ENCODE data around the gene APP.

APP gene

GRCh38 chr21:26179501-26179900, 8.9 kb upstream of the APP start:
- DNase-seq = no peak
- H3K4me3 ChIP-seq (ENCODE audit: low read depth, low read length) = no peak overlapping the region

DNA sequence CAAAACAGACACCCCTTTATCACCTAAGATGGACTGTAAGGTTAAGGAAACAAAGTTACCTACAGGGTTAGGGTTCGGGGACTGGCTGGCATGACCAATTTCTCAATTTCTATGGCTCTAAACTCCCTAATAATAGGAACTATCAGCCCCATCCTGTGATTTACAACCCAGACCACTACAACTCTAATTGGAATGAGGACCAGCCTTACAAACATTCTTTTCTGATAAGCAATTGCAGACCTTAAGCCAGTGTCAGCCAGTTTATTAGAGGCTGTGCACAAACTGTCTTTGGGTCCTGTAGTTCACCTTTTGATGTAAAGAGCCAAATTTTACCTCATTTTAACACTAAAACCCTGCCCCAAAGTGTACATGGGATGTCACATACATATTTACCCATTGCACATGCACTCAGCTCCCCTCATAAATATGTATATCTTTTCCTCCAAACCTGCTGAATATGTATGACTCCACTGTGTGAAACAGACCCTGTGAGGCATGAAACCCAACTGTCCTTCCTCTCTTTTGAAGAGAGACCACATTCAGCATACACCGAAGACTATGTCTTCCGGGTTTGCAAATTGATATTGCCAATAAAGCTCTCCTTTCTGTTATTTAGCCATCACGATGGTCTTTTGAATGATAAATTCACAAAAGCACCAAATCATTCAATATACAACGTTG, 7.3 kb upstream of the APP start:
- DNase-seq = no peak
- H3K4me3 ChIP-seq (ENCODE audit: low read depth, low read length) = no peak overlapping the region
- H3K9me3 ChIP-seq = no peaks in the 10 kb centered on the region
- peaks cover 4% of the 10 kb centered on the region; the same call in 1 of the 2 replicates for H3K4me1 ChIP-seq
- TF ChIP-seq CTCF (IDR thresholded peaks at IDR 0.05; ENCODE audit: low read depth, low read length) = no peak
- no peaks in the 10 kb centered on the region for H3K27me3 ChIP-seq
- H3K36me3 ChIP-seq = no peaks in the 10 kb centered on the region

More at GRCh38 chr21:26179501-26179900, 8.9 kb upstream of the APP start:
- no peaks in the 10 kb centered on the region for H3K36me3 ChIP-seq
- no peaks in the 10 kb centered on the region for H3K27me3 ChIP-seq
- H3K9me3 ChIP-seq = no peaks in the 10 kb centered on the region
- peaks cover 4% of the 10 kb centered on the region; the same call in 1 of the 2 replicates for H3K4me1 ChIP-seq
- no peak for TF ChIP-seq CTCF (IDR thresholded peaks at IDR 0.05; ENCODE audit: low read depth, low read length)

DNA sequence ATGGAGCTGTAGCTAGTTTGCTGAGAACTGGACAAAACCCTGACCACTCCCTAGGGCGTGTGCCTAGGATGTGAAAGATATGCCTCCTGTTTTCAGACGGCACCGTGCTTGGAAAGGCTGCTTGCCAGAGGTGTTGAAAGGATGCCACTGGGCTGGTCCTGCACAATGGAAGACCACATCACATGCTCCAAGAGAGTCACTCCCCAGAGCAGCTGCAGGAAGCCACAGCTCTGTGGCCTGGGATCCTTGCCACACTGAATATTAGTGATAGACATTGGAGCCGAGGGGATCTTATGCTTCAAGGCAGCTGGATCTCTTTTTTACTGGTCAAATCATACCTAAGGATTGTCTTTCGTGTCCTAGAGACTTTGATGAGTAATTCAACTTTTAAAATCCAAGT, 6.6 kb upstream of the APP start:
- Histone ChIP-seq H3K4me3 (ENCODE audit: low read depth, low read length) (no peak overlapping the region), H3K36me3 (no peaks in the 10 kb centered on the region), H3K27me3 (no peaks in the 10 kb centered on the region), H3K4me1 (peaks cover 4% of the 10 kb centered on the region; the same call in 1 of the 2 replicates), H3K9me3 (no peaks in the 10 kb centered on the region)
- no peak for TF ChIP-seq CTCF (IDR thresholded peaks at IDR 0.05; ENCODE audit: low read depth, low read length)
- DNase-seq = no peak

GRCh38 chr21:26171258-26172100, 909 bp upstream of the APP start:
- H3K4me3 ChIP-seq (ENCODE audit: low read depth, low read length) = peak overlapping the region; percentile 94
- no peak for TF ChIP-seq CTCF (IDR thresholded peaks at IDR 0.05; ENCODE audit: low read depth, low read length)
- no peak for DNase-seq
- H3K4me1 ChIP-seq = peaks cover 3% of the 10 kb centered on the region
- no peaks in the 10 kb centered on the region for H3K27me3 ChIP-seq
- peaks cover 7% of the 10 kb centered on the region for H3K36me3 ChIP-seq
- no peaks in the 10 kb centered on the region for H3K9me3 ChIP-seq

GRCh38 chr21:26169611-26170470, 729 bp downstream of the APP start:
- H3K36me3 ChIP-seq = peaks cover 7% of the 10 kb centered on the region
- H3K27me3 ChIP-seq = no peaks in the 10 kb centered on the region
- peak overlapping the region; percentile 94 for H3K4me3 ChIP-seq (ENCODE audit: low read depth, low read length)
- peak; percentile 66 for DNase-seq
- no peak for TF ChIP-seq CTCF (IDR thresholded peaks at IDR 0.05; ENCODE audit: low read depth, low read length)
- H3K4me1 ChIP-seq = peaks cover 6% of the 10 kb centered on the region
- H3K9me3 ChIP-seq = no peaks in the 10 kb centered on the region
